HUDEP-2 (cell line): ENCODE data around the gene FHOD1.

ENCODE experiments used
- DNase-seq, 76 experiments: peaks; one replicate each; lab custom pipeline; 2025; ENCODE audit not compliant: unreplicated experiment in 76 of 76; lab: John Stamatoyannopoulos, UW

Gene FHOD1

DNA sequence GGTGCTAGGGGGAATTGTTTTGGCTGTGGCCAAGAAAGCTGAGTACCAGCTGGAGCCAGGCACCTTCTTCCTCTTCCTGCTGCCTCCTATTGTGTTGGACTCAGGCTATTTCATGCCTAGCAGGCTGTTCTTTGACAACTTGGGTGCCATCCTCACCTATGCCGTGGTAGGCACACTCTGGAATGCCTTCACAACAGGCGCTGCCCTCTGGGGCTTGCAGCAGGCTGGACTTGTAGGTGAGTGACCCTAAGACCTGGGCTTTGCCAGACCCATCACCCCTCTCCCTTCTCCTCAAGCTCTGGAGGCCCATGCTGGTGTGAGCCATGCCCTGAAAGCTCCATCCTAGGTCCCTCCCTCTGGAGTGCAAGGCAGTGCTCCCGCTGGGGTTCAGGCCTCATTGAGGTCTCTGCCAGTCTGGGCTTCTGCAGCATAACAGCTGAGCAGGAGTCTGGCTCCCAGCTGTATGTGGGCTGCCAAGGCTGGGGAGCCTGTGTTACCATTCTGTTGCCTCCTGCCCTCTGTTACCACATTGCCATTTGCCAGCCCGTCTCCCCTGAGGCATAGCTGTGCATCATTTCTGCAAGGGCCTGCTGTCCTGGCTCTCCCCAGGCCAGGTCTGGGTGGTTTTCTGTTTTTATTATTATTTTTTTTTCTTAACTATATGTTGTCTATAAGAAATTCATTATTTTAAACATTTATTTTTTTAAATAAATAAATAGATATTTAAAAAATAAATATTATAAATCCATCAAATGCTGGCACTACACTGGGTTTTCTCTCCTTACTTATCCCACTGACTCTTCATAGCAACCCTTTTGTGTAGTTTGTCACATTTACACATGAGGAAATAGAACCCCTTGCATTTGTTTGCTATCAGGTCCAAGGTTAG lies 5.6 kb upstream of the FHOD1 start:
- no peak for DNase-seq

DNA sequence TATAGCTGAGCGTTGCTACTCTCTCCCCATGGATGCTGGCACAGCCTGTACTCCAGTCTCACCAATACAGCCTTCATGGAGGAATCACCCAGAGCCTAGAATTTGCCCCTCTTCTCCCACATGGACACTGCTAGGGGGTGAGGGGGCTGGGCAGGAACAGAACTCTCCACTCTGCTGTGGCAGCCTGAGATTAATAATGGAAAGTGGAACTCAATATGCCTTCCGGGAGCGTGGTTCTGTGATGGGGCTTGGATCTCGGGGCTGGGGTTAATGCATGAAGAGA lies 2.7 kb upstream of the FHOD1 start:
- DNase-seq: no peak

DNA sequence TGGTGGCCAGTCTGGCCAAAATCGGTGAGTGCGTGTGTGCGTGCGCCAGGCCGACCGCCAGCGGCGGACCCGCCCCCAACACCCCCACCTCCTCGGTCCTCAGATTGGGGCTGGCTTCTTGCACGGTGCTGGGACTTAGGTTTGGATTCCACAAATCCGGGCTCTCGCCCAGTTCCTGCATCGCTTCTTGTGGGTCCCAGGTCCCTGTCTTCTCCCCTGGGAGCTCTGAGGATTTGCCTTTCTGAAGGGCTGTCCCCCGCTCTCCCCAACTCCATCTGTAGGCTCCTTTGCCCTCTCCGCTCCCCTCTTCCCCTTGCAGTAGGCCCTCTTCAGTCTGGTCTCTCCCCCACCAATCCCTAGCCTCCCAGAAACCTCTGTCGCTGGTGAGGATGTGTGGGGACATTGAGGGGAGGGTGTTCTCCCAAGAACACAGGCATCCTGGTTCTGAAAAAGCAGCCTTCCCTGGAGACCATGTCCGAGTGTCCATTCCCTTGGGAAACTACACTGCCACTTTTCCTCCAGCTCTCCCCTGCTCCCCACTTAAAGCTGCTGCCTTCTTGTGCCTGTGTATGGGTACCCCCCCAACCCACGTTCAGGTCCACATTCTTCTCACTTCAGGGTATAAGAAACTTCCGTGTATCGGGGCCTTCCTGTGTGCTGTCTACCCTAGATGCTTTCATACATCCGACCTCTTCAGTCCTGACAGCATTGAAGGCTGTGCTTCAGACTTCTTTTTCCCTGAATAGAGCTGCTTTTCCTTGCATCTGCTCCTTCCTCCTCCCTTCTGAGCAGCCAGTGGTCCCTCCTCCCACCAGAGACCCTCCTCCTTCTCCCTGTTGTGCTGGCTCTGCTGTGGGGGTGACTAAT lies 2.1 kb upstream of the FHOD1 start:
- no peak for DNase-seq

DNA sequence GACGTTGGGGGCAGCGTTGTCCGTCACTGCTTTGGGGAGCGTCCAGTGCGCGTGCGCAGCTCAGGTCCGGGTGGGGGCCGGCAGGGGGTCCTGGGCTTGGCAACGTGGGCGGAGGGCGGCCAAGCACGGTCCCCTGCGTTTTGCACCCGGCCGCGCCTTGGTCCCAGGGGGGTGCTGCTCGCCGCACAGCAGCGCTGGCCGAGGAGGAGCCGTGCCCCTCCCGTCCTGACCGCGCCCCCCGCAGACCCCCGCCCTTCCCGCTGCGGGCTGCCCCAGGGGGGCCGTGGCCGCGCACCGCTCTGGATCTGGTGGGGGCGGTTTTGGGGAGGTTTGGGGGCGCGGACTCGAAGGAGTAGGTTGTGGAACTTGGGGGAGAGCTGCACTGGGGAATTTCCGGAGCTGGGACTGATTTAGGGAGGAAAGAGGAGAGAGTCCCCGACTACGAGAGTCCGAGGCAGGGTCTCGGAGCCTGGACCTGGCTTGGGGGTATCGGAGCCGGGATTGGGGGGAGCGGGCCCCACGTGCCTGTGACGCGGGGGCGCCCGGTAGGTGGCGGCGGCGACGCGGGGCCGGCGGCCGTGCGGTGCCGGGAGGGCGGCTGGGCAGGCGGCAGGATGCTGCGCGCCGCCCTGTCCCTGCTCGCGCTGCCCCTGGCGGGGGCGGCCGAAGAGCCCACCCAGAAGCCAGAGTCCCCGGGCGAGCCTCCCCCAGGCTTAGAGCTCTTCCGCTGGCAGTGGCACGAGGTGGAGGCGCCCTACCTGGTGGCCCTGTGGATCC lies 1.3 kb upstream of the FHOD1 start, which contains the start of gene SLC9A5:
TSS of gene SLC9A5 (plus strand) at position 579 of the 777 bp plus-strand sequence. CDS start at position 615, 36 bp downstream.
- peak in 8 of 76 experiments; percentile 9 to 40 (median 28) for DNase-seq

DNA sequence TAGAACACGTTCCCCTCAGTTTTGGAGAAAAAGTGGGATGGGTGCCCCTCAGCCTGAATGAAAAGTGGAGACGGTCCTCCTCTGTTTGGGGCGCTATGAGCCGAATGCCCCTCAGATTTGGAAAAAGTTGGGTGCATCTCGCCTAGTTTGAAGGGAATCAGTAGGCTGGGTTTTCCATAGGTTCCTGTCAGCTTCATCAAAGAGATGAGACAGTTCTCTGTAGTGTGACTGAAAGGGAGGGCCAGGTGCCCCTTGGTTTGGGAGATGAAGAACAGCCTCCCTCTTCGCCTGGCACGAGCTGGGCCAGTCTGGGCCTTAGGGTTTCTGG lies 756 bp upstream of the FHOD1 start:
- peak in 3 of 76 experiments; percentile 12 to 26 (median 12) for DNase-seq

DNA sequence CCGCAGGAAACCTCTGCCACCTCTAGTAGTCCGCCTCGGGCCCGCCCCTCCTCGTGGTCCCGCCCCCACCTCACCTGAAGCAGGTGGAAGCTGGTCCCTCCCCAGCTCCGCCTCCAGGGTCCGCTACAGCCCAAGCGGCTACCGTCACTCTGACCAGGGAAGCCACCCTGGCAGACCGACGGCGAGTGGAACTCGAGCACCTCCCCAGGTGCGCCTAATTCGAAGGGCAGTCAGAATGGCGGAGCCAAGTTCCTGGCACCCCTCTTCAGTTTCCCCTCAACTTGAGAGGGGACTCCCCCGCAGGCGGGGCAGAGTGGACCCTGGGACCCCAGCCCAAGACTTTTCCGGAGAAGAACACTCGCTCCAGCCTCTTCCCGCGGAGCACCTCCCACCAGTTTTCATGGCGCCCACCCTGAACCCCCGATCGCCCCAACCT lies 507 bp downstream of the FHOD1 start:
- peak in 10 of 76 experiments; percentile 17 to 59 (median 44) for DNase-seq

DNA sequence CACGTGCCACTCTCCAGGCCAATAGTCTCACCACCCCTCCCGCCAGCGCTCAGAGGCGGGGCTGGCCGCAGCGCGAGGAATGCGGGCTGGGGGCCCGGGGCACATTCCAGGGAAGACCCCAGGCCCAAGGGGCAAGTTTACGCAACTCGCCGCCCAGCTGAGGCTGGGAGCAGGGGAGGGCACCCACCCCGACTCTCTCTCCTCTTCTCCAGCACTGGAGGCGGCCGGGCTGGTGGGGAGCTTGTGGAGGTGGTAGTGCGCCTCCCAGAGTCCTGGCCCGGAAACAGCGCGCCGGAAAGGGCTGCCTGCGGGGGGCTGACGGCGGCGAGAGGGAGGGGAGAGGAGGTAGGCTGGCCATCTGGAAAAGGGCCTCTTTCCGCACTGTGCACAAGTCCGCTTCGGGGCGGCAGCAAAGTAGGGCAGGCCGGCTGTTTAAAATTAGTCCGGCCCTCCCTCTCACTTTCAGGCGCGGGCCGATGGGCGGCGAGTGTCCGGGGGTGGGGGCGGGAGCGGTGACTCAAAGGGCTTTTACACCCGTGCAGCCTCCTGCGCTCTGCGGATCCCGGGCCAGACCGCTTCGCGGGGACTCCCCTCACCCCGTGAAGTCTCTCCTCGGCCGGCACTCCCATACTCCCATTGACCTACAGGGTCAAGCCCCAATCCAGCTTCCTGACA lies 1.1 kb downstream of the FHOD1 start:
- peak in 56 of 76 experiments; percentile 5 to 81 (median 56) for DNase-seq

DNA sequence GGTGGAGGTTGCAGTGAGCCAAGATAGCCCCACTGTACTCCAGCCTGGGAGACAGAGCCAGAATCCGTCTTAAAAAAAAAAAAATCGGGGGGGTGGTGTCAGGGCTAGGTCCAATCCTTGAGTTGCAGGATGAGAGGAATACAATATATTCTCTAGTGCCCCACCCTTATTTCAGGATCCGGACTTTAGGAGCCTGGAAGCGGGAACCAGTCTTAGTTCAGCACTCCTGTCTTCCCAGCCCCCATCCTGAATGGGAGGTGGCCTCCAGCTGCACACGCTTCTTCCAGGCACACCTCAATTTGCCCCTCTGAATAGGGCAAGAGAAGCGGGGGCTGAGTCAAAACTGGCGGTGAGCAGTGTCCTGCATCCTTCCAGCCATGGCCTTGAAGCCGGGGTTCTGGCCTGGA lies 1.6 kb downstream of the FHOD1 start:
- peak in 1 of 76 experiments; percentile 43 for DNase-seq

DNA sequence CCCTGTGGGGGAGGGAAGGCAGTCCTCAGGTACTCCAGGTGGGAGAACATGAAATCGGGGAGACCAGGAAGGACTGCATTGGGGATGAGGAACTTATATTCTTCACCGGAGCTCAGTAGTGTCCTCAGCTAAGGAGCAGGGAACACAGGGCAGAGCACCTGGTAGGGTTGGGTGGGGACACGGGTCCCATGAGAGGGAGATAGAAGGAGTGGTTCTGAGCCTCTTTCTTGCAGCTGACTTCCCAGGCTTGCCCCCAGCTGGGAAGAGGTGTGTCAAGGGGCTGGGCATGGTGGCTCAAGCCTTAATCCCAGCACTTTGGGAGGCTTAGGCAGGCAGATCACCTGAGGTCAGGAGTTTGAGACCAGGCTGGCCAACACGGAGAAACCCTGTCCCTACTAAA lies 2.1 kb downstream of the FHOD1 start:
- no peak for DNase-seq

DNA sequence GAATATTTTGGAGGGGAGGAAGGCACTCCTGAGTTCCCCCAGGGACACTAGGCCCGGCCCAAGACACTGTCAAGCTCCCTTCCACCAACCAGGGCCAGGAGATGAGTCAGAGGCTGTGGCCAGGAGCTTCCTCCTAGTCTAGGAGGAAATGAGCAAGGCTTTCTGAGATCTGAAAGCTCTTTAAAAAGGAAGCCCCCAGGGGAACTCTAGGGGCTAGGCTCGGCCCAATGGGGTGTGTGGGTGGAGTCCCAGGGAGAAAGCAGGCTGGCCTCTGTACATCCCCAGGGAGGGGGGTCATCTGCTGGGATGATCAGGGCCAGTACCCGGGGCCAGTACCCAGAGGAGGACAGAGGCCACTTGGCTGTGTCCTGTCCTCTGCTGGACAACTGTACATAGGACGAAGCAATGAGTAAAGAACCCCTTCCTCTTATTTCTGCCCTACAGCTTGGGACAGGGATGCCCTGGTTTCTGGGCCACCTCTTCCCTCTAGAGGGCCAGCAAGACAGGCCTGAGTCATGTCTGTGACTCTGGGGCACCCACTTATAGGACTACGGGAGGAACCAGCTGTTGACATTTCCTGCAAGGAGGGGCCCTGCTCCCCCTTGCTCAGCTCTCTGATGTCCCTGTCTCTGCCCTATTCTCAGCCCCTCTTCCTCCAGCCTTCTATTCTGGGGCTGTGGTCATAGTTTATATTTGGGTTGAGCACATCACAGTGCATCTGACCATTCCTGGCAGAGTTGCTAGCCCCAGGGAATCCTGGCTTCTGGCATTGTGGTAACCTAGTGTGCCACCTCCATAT lies 2.7 kb downstream of the FHOD1 start:
- DNase-seq: peak in 37 of 76 experiments; percentile 3 to 66 (median 36)

DNA sequence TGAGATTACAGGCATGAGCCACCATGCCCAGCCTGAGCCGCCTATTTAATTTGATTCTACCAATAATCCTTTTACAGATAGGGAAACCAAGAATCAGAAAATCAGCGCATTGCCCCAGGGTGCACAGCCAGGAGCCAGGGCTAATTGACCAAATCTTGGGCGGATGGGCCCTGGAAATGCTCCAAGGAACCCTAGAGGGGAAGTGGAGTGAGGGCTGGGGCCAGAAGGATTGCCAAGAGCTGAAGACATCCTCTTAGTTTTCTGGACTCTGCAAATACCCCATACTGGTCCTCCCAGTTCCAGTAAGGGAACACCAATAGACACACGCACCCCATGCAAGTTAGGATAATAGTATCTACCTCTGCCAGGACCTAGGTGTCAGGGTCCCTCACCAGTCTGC lies 3.8 kb downstream of the FHOD1 start:
- DNase-seq: peak in 1 of 76 experiments; percentile 6

DNA sequence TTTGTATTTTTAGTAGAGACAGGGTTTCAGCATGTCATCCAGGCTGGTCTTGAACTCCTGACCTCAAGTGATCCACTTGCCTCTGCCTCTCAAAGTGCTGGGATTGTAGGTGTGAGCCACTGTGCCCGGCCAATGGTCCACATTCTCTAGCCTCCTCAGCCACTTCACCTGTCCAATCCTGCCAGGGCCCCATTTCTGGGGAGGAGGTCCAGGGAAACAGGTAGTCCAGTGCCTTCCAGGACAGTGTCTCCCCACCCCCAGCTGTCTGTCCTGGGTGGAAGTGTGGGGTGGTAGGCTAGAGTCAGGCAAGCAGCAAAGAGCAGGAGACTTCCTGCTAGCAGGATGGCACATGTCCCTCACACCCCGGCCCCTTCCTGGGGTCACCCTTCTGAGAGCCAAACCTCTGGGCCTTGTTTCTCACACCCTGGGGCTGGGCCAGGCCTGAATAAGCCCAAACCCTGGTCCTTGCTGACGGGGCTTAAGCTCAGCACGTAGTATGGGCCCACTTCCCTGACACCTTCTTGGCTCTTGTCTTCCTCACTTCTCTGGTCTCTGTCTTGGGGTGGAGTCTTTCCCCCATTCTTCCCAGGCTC lies 5.0 kb downstream of the FHOD1 start:
- no peak for DNase-seq

DNA sequence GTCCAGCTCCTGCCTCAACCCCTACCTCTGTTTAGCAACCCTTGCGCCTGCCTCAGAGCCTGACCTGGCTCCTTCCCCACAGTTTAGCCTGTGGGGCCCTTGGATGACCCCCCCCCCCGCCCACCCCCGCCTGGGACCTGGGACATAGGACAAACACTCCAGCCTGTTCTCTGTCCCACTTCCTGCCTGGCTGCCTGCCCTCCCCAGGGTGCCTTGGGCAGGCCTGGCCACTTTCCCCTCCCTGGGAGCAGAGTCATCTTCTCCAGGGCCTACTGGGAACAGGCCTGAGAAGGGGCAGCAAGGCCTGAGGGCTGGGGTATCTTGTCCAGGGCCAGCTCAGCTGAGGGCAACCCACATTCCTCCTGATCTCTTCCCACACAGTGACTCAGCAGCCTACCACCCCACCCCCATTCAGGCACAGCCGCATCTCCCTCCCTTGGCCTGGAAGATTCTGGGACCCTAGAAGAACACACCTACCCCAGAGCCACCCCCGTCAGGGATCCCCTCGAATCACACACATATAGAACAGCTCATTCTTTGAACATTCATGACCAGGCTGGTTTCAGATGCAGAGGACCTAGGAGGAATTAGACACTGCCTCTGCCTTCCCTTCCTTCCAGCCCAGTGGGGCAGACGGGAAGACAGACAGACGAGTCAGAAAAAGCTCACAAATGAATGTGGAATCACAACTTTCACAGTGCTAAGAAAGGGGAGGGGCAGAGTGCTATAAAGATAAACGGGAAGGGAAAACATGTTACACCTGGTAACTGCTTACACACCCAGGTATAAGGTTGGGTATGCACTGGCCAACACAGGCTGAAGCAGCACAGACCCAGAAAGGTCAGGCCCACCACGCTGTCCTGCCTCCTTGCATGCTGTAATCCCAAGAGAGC lies 6.0 kb downstream of the FHOD1 start:
- DNase-seq: peak in 3 of 76 experiments; percentile 6 to 24 (median 23)

DNA sequence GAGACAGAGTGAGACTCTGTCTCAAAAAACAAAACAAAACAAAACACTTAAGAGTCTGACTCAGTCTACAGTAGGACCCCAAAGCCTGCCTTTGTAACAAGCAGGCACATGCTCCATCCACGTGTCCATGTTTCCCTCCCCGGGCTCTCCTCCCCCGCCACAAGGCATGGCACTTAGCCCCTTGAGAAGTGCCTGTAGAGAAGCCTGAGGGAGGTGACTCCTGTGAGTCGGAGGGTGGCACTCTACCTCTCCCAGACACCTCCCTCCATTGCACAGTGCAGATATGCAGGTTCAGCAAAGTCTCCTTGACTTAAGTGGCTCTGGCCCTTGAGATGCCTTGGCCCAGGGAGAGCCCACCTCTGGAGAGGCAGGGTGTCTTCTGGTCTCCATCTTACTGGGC lies 6.8 kb downstream of the FHOD1 start:
- peak in 35 of 76 experiments; percentile 5 to 56 (median 27) for DNase-seq

DNA sequence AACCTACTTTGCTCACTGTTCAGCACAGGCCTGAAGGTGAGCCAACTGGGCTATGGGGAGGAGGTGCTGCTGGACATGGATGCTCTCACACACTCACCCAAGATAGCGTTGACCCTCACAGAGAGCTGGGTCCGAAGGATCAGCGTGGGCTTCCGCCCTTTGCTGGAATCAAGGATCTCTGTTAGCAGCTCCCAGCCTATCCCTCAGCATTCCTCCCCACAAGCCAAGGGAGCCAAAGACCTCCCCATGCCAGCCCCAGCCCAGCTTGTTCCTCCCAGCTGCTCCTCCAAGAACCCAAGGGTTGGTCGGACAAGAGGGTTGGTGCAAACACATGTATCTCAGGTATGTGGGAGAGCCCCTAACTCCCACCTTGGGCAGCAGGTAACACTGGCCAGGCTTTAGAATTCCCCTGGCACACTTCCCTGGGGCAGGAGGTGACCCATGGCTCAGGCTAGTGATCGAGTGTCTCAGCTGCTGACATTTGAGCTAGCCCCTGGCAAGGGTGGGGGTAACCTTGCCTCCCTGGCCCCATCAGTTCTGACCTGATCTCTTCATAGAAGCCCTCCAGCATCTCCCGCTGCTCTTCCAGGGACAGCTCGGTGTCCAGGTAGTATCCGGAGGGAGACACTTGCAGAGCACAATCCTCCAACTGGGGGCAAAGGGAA lies 8.3 kb downstream of the FHOD1 start:
- no peak for DNase-seq

DNA sequence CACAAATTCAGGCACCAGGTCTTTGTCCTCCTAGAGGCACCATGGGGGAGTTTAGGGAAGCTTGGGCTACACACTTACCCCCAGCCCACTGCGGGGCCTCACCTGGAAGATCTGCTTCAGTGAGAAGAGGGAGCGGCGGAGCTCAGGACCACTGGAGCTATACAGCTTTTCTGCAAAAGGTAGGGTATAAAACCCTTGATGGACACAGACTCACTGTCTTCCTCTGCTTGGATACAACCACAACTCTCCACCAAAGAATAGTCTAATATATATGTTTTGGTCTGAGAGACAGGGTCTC lies 9.1 kb downstream of the FHOD1 start:
- DNase-seq: no peak

DNA sequence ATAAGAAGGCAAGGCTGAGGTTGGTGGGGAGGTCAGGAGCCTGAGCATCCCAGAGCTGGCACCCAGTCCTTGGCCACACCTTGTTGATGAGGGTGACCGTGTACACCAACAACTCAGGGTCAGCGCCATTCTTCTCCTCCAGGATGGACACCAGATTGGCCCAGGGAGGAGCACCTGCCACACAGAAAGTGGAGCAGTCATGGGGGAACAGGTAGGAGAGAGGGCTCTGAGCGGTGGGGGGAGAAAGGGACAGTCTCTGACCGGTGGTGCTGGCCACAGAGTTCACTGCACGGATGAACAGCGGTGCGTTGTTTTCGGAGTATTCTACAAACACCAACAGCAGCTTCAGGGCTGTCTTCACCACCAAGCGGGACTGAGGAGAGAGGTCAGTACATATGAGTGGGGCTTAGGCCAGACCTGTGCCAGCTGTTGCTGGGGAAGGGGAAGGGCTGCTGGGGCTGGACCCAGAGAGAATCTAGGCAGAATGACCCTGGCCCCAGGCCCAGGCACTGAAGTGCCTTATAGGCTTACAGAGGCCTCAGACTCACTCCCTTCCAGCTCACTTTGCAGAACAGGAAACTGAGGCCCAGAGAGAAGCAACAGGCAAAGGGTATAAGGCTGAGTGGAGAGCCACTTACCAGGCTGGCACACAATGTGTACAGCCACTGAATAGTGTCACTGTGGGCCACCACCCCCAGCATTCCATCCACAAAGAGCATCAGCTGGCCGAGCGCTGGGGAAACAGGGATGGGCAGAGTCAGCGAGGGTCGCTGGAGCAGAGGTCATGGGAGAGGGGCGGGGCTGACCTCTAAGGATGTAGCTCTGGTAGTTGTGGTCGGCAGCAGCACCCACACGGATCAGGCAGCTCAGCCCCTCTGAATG lies 9.6 kb downstream of the FHOD1 start:
- no peak for DNase-seq
